ENCODE data around the gene NIF3L1. TPM values are rescaled to one million over a fixed set of nuclear protein-coding genes. Genes with fewer than 3 reads are reported as not detected.

NIF3L1 gene
- total RNA-seq, 1 donor from 2014 or later: 79.8 TPM

DNA sequence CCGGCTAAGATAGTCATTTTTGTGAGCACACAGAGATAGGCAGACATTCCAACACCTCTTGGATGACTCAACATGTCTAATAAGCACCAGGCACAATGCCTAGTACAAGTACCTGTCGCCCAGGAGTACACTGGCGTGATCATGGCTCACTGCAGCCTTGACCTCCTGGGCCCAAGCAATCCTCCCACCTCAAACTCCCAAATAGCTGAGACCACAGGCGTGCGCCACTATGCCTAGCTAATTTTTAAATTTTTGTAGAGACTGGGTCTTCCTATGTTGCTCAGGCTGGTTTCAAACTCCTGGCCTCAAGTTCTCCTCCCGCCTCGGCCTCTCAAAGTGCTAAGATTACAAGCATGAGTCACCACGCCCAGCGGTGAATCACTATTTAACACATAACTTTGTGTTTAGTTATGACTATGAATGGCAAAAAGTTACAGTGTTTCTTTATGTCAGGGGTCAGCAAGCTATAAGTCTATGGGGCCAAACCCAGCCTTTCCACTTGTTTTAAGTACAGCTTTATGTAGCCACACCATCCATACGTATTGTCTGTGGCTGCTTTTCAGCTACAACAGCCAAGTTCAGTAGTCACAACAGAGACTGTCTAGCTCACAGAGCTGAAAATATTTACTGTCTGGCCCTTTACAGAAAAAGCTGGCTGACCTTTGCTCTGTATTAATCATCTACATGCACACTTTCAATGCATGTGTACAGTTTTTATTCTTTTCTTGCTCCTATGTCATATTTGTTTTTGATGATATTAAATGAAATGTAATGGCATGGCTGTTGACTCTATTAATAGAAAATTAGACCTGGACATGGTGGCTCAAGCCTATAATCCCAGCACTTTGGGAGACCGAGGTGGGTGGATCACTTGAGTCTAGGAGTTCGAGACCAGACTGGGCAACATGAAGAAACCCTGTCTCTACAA is 55.6 kb downstream of the NIF3L1 start:
- Histone ChIP-seq H3K9me3 (ENCODE audit: low read depth) (no peaks in the 10 kb centered on the region), H3K4me3 (no peak overlapping the region), H3F3A (ENCODE audit: low read depth) (no peaks in the 10 kb centered on the region), H2AFZ (replicated peaks) (no peak overlapping the region), H3K4me1 (no peaks in the 10 kb centered on the region), H3K27ac (no peak overlapping the region), H3K79me2 (ENCODE audit: low read depth) (no peaks in the 10 kb centered on the region), H3K36me3 (peaks cover 26% of the 10 kb centered on the region), H3K9ac (no peak overlapping the region), H3K4me2 (no peak overlapping the region), H4K20me1 (ENCODE audit: low read depth) (no peaks in the 10 kb centered on the region), H3K27me3 (no peaks in the 10 kb centered on the region)
- Mint-ChIP-seq H3K27ac (no peak overlapping the region), H3K4me1 (no peaks in the 10 kb centered on the region), H3K27me3 (ENCODE audit: insufficient read depth, low read depth) (no peaks in the 10 kb centered on the region), H3K9me3 (no peaks in the 10 kb centered on the region), H3K4me3 (no peak overlapping the region), H3K36me3 (peaks cover 17% of the 10 kb centered on the region)
- TF ChIP-seq EZH2phosphoT487 (IDR thresholded peaks at IDR 0.05): no peak
- TF ChIP-seq, protein P1, sequence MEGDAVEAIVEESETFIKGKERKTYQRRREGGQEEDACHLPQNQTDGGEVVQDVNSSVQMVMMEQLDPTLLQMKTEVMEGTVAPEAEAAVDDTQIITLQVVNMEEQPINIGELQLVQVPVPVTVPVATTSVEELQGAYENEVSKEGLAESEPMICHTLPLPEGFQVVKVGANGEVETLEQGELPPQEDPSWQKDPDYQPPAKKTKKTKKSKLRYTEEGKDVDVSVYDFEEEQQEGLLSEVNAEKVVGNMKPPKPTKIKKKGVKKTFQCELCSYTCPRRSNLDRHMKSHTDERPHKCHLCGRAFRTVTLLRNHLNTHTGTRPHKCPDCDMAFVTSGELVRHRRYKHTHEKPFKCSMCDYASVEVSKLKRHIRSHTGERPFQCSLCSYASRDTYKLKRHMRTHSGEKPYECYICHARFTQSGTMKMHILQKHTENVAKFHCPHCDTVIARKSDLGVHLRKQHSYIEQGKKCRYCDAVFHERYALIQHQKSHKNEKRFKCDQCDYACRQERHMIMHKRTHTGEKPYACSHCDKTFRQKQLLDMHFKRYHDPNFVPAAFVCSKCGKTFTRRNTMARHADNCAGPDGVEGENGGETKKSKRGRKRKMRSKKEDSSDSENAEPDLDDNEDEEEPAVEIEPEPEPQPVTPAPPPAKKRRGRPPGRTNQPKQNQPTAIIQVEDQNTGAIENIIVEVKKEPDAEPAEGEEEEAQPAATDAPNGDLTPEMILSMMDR (IDR thresholded peaks at IDR 0.05): no peak
- TF ChIP-seq EZH2 (IDR thresholded peaks at IDR 0.05): no peak
- DNase-seq (ENCODE audit: low spot score): no peak

DNA sequence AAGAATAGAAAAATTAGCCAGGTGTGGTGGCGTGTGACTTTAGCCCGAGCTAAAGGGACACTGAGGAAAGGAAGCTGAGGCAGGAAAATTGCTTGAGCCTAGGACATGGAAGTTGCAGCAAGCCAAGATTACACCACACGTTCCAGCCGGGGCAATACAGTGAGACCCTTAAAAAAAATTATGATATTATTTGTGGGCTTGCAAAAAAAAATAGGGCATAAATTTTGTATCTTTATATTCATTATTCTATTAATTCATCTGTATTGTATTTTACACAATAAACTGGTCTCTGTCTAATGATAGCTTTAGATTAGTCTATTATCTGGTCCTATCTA is 56.2 kb downstream of the NIF3L1 start:
- peaks cover 26% of the 10 kb centered on the region for H3K36me3 ChIP-seq
- Mint-ChIP-seq H3K27ac (no peak overlapping the region), H3K36me3 (peaks cover 17% of the 10 kb centered on the region), H3K27me3 (ENCODE audit: insufficient read depth, low read depth) (no peaks in the 10 kb centered on the region), H3K4me3 (no peak overlapping the region), H3K4me1 (no peaks in the 10 kb centered on the region), H3K9me3 (no peaks in the 10 kb centered on the region)
- no peaks in the 10 kb centered on the region for H3K4me1 ChIP-seq
- H3K9me3 ChIP-seq (ENCODE audit: low read depth): no peaks in the 10 kb centered on the region
- H3F3A ChIP-seq (ENCODE audit: low read depth): peaks cover 2% of the 10 kb centered on the region
- no peak overlapping the region for H3K4me2 ChIP-seq
- no peak overlapping the region for H3K4me3 ChIP-seq
- H4K20me1 ChIP-seq (ENCODE audit: low read depth): no peaks in the 10 kb centered on the region
- no peak overlapping the region for H3K27ac ChIP-seq
- TF ChIP-seq EZH2phosphoT487 (IDR thresholded peaks at IDR 0.05) (no peak), EZH2 (IDR thresholded peaks at IDR 0.05) (no peak)
- TF ChIP-seq, protein P1 (IDR thresholded peaks at IDR 0.05): no peak
- no peaks in the 10 kb centered on the region for H3K27me3 ChIP-seq
- H3K9ac ChIP-seq: no peak overlapping the region
- no peak for DNase-seq (ENCODE audit: low spot score)
- no peaks in the 10 kb centered on the region for H3K79me2 ChIP-seq (ENCODE audit: low read depth)
- no peak overlapping the region for H2AFZ ChIP-seq (replicated peaks)

DNA sequence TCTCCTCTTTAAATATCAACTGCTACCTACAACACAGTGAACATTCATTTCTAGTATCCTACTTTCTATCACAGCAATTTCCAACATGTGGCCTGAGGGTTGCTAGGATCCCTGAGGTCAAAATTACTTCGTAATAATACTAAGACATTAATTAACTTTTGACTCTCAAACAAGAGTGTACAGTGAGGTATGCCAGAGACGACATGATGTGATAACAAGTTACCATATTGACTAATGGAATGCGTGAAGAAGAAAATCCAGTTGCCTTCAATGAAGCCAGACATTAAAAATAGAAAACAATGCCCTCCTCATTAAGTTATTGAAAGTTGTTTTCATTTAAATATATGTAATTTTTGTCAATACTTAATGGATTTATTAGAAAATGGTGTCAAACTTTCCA is 61.2 kb downstream of the NIF3L1 start:
- H3K9ac ChIP-seq: no peak overlapping the region
- no peak overlapping the region for H3K4me3 ChIP-seq
- Mint-ChIP-seq H3K27me3 (ENCODE audit: insufficient read depth, low read depth) (no peaks in the 10 kb centered on the region), H3K27ac (no peak overlapping the region), H3K4me1 (no peaks in the 10 kb centered on the region), H3K4me3 (no peak overlapping the region), H3K36me3 (peaks cover 10% of the 10 kb centered on the region), H3K9me3 (no peaks in the 10 kb centered on the region)
- H3F3A ChIP-seq (ENCODE audit: low read depth): peaks cover 3% of the 10 kb centered on the region
- H3K4me2 ChIP-seq: no peak overlapping the region
- H3K9me3 ChIP-seq (ENCODE audit: low read depth): no peaks in the 10 kb centered on the region
- no peaks in the 10 kb centered on the region for H3K4me1 ChIP-seq
- H2AFZ ChIP-seq (replicated peaks): no peak overlapping the region
- no peak for DNase-seq (ENCODE audit: low spot score)
- peaks cover 24% of the 10 kb centered on the region for H3K36me3 ChIP-seq
- H3K79me2 ChIP-seq (ENCODE audit: low read depth): no peaks in the 10 kb centered on the region
- H3K27me3 ChIP-seq: no peaks in the 10 kb centered on the region
- TF ChIP-seq EZH2 (IDR thresholded peaks at IDR 0.05): no peak
- TF ChIP-seq EZH2phosphoT487 (IDR thresholded peaks at IDR 0.05): no peak
- TF ChIP-seq, protein P1 (IDR thresholded peaks at IDR 0.05): no peak
- H4K20me1 ChIP-seq (ENCODE audit: low read depth): peaks cover 2% of the 10 kb centered on the region
- no peak overlapping the region for H3K27ac ChIP-seq

Small RNA genes lying within 50 kb of the gene (small RNA-seq; reads per million reads assigned to genes)
- gene RF00019: not detected
- not detected for gene RNA5SP115
- not detected for gene RNU6-312P
- gene RNU6-762P: not detected

Other genes with a start within 250 kb of the NIF3L1 start
- gene BZW1, start 77.5 kb upstream of the NIF3L1 start, total RNA-seq (ENCODE audit: low replicate concordance): 374 and 421 TPM in 2 replicates
- gene CLK1, start 24.7 kb upstream of the NIF3L1 start, total RNA-seq (ENCODE audit: low replicate concordance): 126 and 253 TPM in 2 replicates
- gene PPIL3, start 294 bp upstream of the NIF3L1 start, total RNA-seq (ENCODE audit: low replicate concordance): 87.9 and 152 TPM in 2 replicates
- gene ORC2, start 74.3 kb downstream of the NIF3L1 start, total RNA-seq (ENCODE audit: low replicate concordance): 48.1 and 75.4 TPM in 2 replicates
- gene HYCC2, start 182.3 kb downstream of the NIF3L1 start, total RNA-seq (ENCODE audit: low replicate concordance): 6.8 and 9.1 TPM in 2 replicates
- 50.1 and 125 TPM in 2 replicates for gene NDUFB3, start 182.6 kb downstream of the NIF3L1 start, total RNA-seq (ENCODE audit: low replicate concordance)
- 10.9 and 11.4 TPM in 2 replicates for gene CFLAR, start 226.8 kb downstream of the NIF3L1 start, total RNA-seq (ENCODE audit: low replicate concordance)